Lung (tissue), 12 donors: Measurements from ENCODE around the gene KANK4. TPM values are rescaled to one million over a fixed set of nuclear protein-coding genes. Genes with fewer than 3 reads are reported as not detected.

Source experiments
- ATAC-seq: fragments of 200-7000 bp; cut with Tn5 transposase; one replicate; pipeline ENCODE4 v1.9.1; 2020; ENCODE audit warnings: moderate number of reproducible peaks; ENCODE audit not compliant: insufficient read depth, low FRiP score
- DNase-seq, 3 donors: peaks; one replicate each; pipeline ENCODE4 v3.0.0-alpha.2; 2013 to 2017
- H3K27ac ChIP-seq, 2 donors: one replicate each; pipeline ENCODE4 v1.5.1; 2013; ENCODE audit warnings: mild to moderate bottlenecking in 2 of 2, moderate library complexity in 2 of 2, control low read depth in 1 of 2, inconsistent platforms in 1 of 2, low read depth in 1 of 2, low read length in 1 of 2
- H3K27me3 ChIP-seq, 3 donors: one replicate each; pipeline ENCODE4 v1.5.1; 2013; ENCODE audit warnings: low read length in 2 of 3; ENCODE audit not compliant: control insufficient read depth in 3 of 3, insufficient read depth in 3 of 3
- H3K36me3 ChIP-seq, 4 donors: one replicate each; pipeline ENCODE4 v1.5.1; 2013; ENCODE audit warnings: low read length in 4 of 4, mild to moderate bottlenecking in 1 of 4, moderate library complexity in 1 of 4; ENCODE audit not compliant: control insufficient read depth in 4 of 4, insufficient read depth in 4 of 4
- H3K4me1 ChIP-seq, 5 donors: one replicate each; pipeline ENCODE4 v1.5.1; 2013; ENCODE audit warnings: low read length in 5 of 5, mild to moderate bottlenecking in 2 of 5, moderate library complexity in 1 of 5; ENCODE audit not compliant: control insufficient read depth in 5 of 5, insufficient read depth in 5 of 5
- H3K4me3 ChIP-seq: one replicate; pipeline ENCODE4 v1.5.1; 2013; ENCODE audit warnings: mild to moderate bottlenecking, control low read depth, moderate library complexity
- H3K9ac ChIP-seq, 2 donors: one replicate each; pipeline ENCODE4 v1.5.1; 2013; ENCODE audit warnings: low read length in 2 of 2, control low read depth in 1 of 2; ENCODE audit not compliant: insufficient read depth in 1 of 2
- H3K9me3 ChIP-seq, 4 donors: one replicate each; pipeline ENCODE4 v1.5.1; 2013; ENCODE audit warnings: low read length in 3 of 4, mild to moderate bottlenecking in 1 of 4, moderate library complexity in 1 of 4; ENCODE audit not compliant: control insufficient read depth in 4 of 4, insufficient read depth in 3 of 4
- CTCF ChIP-seq: IDR thresholded peaks from 2 replicates; pipeline ENCODE4 v1.5.1; 2012; ENCODE audit warnings: mild to moderate bottlenecking; ENCODE audit errors: control extremely low read depth, extremely low read depth
- WGBS, 2 donors: extraction: QIAGEN DNeasy Blood & Tissue Kit; methylation state at CpG; one replicate each; pipeline ENCODE4 v1.1.7; 2013; 5-methylcytosine and 5-hydroxymethylcytosine counted together
- polyA plus RNA-seq, 2 donors: library from polyadenylated mRNA; stranded (reverse); fragments of 200-250 nt; gene quantifications; one replicate each; pipeline ENCODE4 v1.2.1, GENCODE V29; 2013
- total RNA-seq, 2 donors: library from RNA; depleted of rRNA in 1 of 2; stranded (reverse); fragments of >200 nt in 1 of 2; gene quantifications; one replicate each; pipeline ENCODE4 v1.2.1, GENCODE V29; 2014 to 2021
- donor health status: control.
- donor health status: control.
- donor health status: Bipolar disorder and iron deficiency.
- donor health status: healthy.
- donor health status: DM: yes; HTN: yes; CAD: no.

Gene KANK4
- total and polyA plus RNA-seq, 4 donors, result 0.10 to 11.4 (median 0.99) TPM

GRCh38 chr1:62318320-62318755 is 896 bp downstream of the KANK4 start:
- 20 to 22% methylated on average over 27 of the region's 27 CpGs for WGBS, 2 donors
- no peaks in the 10 kb centered on the region for H3K9me3 ChIP-seq
- peak overlapping the region in 1 of 2 donors; percentile 32 for H3K9ac ChIP-seq
- H3K27ac ChIP-seq, result no peak overlapping the region
- H3K27me3 ChIP-seq, result peaks cover 0 to 10% (median 0%) of the 10 kb centered on the region in 3 donors
- H3K4me1 ChIP-seq, result peaks cover 0 to 11% (median 6%) of the 10 kb centered on the region in 5 donors
- no peak overlapping the region for H3K4me3 ChIP-seq
- no peak for TF ChIP-seq CTCF
- ATAC-seq (no peak), DNase-seq (no peak)
- no peaks in the 10 kb centered on the region for H3K36me3 ChIP-seq

GRCh38 chr1:62317021-62317768 is 2.0 kb downstream of the KANK4 start:
- no peak for TF ChIP-seq CTCF
- H3K27me3 ChIP-seq, result peaks cover 0 to 10% (median 0%) of the 10 kb centered on the region in 3 donors
- H3K27ac ChIP-seq, result no peak overlapping the region
- WGBS, 2 donors, result 88 to 93% methylated on average over 9 of the region's 9 CpGs
- no peaks in the 10 kb centered on the region for H3K9me3 ChIP-seq
- H3K4me3 ChIP-seq, result no peak overlapping the region
- no peak overlapping the region for H3K9ac ChIP-seq
- no peaks in the 10 kb centered on the region for H3K36me3 ChIP-seq
- DNase-seq (no peak), ATAC-seq (no peak)
- H3K4me1 ChIP-seq, result peaks cover 0 to 11% (median 6%) of the 10 kb centered on the region in 5 donors

DNA sequence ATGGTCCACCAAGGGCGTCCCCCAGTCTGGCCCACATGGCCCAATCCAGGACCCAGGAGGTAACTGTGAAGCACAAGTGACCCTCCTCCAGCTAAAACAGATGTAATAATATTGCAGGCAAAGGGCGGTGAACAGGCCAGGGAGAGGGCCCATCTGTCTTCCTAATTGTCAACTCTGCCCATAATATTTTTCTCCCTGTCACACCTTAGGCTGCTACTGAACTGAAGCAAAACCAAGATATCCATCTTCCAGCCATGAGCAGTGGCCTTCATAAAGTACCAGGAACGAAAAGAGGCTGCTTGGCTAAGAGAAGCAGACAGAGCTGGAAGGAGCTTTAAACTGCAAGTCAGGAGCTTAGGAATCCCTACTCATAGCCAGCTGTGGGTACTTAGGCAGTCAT is 3.1 kb downstream of the KANK4 start:
- Histone ChIP-seq H3K36me3 (no peaks in the 10 kb centered on the region), H3K4me1 (peaks cover 0 to 11% (median 6%) of the 10 kb centered on the region in 5 donors), H3K4me3 (no peak overlapping the region), H3K27me3 (peaks cover 0 to 10% (median 0%) of the 10 kb centered on the region in 3 donors), H3K9me3 (no peaks in the 10 kb centered on the region), H3K27ac (no peak overlapping the region), H3K9ac (no peak overlapping the region)
- ATAC-seq (no peak), DNase-seq (no peak)
- no peak for TF ChIP-seq CTCF
- WGBS, 2 donors, result 84 to 93% methylated on average over 3 of the region's 3 CpGs

GRCh38 chr1:62315387-62315786 is 3.8 kb downstream of the KANK4 start:
- Histone ChIP-seq H3K36me3 (no peaks in the 10 kb centered on the region), H3K9ac (no peak overlapping the region), H3K27me3 (peaks cover 0 to 10% (median 0%) of the 10 kb centered on the region in 3 donors), H3K4me3 (no peak overlapping the region), H3K9me3 (no peaks in the 10 kb centered on the region), H3K27ac (no peak overlapping the region), H3K4me1 (peaks cover 0 to 11% (median 6%) of the 10 kb centered on the region in 5 donors)
- DNase-seq (no peak), ATAC-seq (no peak)
- WGBS, 2 donors, result 90 to 94% methylated on average over 5 of the region's 5 CpGs
- TF ChIP-seq CTCF, result no peak
